WI38 (cell line): Measurements from ENCODE around the gene BRINP1.
"Not testable (repeated sequence)": the region's sequence is repeated elsewhere in the genome, so short reads cannot be mapped to it uniquely, and the experiment has no call there.

Experiments
- H3K4me3 ChIP-seq: 2 replicates; pipeline ENCODE4 v1.5.1; 2011; ENCODE audit warnings: low read depth, mild to moderate bottlenecking, control low read depth, low read length
- TF ChIP-seq, protein P1 (sequence below): IDR thresholded peaks from 2 replicates; pipeline ENCODE4 v1.5.1; 2012; ENCODE audit warnings: low read depth, mild to moderate bottlenecking, control low read depth, low read length

The BRINP1 gene

DNA sequence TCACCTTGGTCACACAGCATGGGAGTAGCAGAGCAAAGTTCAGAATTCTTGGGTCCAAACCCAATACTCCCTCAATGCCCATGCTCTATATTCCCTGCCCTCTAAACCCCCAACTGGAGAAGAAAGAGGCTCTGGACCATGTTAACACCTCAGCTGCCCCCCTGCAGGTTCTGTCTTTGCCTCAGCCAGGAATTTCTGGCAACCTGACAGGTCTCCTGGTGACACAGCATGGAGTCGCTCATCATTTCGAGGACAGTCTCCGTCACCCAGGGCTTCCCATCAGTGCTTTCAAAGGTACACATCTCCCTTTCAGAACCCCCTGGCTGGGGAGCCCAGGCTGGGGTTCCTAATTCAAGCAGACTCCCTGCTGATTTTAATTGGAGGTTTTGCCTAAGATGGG is 189.5 kb downstream of the BRINP1 start:
- TF ChIP-seq, protein P1, sequence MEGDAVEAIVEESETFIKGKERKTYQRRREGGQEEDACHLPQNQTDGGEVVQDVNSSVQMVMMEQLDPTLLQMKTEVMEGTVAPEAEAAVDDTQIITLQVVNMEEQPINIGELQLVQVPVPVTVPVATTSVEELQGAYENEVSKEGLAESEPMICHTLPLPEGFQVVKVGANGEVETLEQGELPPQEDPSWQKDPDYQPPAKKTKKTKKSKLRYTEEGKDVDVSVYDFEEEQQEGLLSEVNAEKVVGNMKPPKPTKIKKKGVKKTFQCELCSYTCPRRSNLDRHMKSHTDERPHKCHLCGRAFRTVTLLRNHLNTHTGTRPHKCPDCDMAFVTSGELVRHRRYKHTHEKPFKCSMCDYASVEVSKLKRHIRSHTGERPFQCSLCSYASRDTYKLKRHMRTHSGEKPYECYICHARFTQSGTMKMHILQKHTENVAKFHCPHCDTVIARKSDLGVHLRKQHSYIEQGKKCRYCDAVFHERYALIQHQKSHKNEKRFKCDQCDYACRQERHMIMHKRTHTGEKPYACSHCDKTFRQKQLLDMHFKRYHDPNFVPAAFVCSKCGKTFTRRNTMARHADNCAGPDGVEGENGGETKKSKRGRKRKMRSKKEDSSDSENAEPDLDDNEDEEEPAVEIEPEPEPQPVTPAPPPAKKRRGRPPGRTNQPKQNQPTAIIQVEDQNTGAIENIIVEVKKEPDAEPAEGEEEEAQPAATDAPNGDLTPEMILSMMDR = no peak
- no peak overlapping the region for H3K4me3 ChIP-seq

DNA sequence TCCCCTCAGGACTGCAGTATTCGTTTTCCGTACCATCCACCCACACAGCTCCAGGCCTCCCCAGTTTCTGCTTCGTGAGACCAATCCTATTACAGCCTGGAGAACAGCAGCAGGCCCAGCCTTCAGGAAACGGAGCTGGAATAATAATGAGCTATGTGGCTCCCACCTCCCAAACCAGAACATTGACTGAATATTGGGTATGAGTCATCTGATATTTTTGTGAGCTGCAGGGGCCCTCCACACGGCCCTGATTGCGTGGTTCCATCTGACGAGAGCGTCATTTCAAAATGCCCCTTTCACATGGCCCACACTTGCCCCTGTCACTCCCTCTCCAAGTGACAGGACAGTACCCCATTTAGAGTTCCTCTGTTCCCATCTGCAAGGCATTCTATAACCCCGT is 192.0 kb downstream of the BRINP1 start:
- H3K4me3 ChIP-seq = no peak overlapping the region
- TF ChIP-seq, protein P1 = no peak

DNA sequence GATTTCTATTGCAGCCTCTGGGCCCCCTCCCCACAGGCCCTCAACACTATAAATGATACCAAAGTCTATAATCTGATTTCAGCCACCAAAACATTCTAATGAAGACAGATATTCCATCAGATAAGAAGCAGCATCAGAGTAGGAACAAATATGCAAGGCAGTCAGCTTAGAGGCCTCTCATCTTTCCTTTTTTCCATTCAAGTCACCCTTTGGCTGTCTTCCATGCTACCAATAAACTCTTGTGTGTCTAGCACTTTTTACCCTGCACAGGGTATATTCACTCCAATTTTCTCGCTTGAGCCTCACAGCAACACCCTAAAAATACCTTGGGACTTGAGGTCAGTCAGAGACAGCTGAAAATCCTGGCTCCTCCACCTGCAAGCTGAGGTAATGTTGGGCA is 193.7 kb downstream of the BRINP1 start:
- no peak overlapping the region for H3K4me3 ChIP-seq
- TF ChIP-seq, protein P1 = no peak

DNA sequence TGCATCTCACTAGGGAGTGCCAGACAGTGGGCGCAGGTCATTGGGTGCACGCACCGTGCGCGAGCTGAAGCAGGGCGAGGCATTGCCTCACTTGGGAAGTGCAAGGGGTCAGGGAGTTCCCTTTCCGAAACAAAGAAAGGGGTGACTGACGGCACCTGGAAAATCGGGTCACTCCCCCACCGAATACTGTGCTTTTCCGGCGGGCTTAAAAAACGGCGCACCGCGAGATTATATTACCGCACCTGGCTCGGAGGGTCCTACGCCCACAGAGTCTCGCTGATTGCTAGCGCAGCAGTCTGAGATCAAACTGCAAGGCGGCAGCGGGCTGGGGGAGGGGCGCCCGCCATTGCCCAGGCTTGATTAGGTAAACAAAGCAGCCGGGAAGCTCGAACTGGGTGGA is 200.0 kb downstream of the BRINP1 start:
- not testable (repeated sequence) for H3K4me3 ChIP-seq

DNA sequence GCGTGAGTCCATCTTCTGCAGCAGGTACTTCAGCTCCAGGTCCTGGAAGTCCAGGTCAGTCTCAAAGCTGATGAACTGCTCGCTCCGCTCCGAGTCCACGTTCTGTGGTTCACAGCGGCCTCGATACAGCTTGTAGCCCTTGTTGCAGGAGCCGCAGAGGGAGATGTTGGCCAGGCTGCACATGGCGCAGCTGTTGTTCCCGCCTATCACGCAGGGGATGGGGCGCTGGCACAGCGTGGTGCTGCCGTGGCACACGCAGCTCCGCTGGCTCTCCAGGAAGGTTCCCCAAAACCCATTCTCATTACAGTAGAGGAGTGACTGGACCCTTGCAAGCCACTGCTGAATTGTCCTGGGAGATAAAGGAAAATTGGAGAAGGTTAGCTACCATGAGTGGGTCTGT is 201.4 kb downstream of the BRINP1 start:
- TF ChIP-seq, protein P1 = no peak

DNA sequence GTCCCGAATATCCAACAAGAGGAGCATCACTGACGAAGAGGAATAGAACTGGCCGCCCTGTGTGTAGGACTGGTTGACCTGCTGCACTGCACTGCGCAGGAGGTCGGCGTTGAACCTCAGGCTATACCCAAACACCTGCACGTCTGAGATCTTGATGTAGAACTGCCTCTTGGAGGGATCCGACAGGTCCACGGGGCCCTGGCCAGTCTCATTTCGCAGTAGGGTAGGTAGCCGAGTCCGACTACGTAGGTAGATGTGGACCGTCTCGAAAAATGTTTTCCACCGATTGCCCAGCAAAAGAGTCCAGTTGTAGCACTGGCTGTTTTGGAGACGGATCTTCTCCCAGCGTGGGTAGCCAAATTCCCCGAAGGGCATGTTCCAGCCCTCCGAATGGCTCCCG is 202.0 kb downstream of the BRINP1 start:
- TF ChIP-seq, protein P1 = no peak
- no peak overlapping the region for H3K4me3 ChIP-seq

More for the DNA sequence above, 201.4 kb downstream of the BRINP1 start:
- H3K4me3 ChIP-seq = no peak overlapping the region

DNA sequence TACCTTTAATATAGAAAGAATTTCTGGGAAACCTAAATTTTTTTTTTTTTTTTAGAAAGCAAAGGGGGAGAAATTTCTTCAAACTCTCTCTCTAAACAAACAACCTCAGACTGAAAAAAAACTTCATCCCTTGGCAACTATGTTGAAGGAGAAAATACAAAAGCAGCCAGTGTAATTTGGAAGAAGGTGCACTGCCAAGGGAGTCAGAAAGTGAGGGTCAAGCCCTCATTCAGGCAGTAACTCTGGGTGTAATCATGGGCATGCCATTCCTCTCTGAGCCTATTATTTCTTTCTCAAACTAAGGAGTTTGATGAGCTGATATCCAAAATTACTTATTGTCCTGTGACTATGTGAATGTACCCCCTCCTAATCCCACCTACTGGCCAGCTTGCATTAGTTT is 203.1 kb downstream of the BRINP1 start:
- no peak overlapping the region for H3K4me3 ChIP-seq
- TF ChIP-seq, protein P1 = no peak

DNA sequence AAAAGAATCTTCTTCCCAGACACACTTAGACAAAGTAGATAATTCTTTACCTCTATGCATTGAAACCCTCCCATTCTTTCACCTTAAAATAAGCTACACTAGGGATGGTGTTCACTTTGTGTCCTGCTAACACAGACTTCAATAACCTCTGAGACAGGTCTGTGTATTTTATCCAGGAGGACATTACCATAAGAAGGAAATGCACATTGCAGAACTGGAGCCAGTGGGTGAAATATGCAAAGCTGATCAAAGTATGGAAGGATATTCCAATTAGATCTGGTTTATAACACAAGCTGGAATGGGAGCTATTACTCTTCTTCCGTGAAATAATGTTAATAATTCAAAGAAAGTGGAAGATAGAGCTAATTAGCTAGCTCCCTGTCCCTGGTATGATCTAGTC is 204.1 kb downstream of the BRINP1 start:
- H3K4me3 ChIP-seq = no peak overlapping the region
- TF ChIP-seq, protein P1 = no peak
